GM18867 (cell line): Measurements from ENCODE around the gene MBD3L4.
"Not testable (repeated sequence)": the region's sequence is repeated elsewhere in the genome, so short reads cannot be mapped to it uniquely, and the experiment has no call there.

Source experiments
- ATAC-seq: cut with Tn5 transposase; IDR thresholded peaks from one replicate; pipeline ENCODE4 v1.9.1; 2021; ENCODE audit warnings: mild to moderate bottlenecking, moderate library complexity; ENCODE audit not compliant: unreplicated experiment

MBD3L4 gene

DNA sequence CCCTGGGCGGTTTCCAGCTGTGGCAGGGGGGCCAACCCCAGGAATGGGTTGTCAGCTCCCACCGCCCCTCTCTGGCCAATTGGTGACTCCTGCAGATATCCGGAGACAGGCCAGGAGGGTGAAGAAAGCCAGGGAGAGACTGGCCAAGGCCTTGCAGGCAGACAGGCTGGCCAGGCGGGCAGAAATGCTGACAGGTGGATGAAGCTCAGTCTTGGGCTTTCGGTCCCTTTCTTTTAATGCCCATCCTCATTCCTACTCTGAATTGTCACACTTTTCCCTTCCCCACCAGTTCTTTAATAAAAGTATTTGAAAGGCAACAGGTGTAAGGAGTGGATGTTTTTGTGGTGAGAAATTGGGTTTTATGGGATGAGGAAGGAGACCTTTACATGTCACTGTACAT lies 11.4 kb upstream of the MBD3L4 start:
- ATAC-seq, result not testable (repeated sequence)

DNA sequence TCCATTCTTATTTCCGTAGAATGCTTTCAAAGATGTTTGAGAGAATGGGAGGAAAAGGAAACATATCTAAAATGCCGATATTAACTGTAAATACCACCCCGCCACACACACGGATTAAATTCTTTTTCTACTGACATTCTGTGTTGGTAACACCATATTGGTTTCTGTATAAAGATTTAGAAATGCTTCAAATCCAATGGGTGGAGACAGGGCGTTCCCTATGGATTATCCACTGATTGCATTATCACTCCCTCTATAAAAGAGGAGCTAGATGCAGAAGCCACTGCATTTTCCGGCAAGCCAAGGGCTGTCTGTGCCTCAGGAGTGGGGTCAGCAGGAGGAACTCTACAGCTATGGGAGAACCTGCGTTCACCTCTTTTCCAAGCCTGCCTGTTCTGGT lies 9.0 kb upstream of the MBD3L4 start, which contains the start of gene MBD3L2:
TSS of gene MBD3L2 (plus strand) at position 301 of the 400 bp plus-strand sequence. CDS start at position 354, 53 bp downstream.
- not testable (repeated sequence) for ATAC-seq

DNA sequence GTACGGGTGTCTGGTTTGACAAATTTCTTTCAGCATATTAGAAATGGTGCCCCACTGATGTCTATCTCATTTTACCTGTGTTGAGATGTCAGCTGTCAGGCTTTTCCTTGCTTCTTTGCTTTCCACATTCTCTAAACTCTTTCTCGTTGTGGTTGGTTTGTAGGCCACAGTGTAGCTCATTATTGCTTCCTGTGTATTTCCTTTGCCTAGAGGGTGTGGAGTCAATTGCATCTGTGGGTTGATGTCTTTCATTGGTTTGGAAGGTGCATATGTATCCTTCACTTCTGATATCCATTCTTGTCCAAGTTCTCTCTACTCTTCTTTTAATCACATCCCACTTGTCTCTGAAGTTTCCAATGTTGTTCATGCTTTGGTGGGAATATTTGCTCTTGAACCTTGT lies 1.6 kb upstream of the MBD3L4 start:
- ATAC-seq, result not testable (repeated sequence)

DNA sequence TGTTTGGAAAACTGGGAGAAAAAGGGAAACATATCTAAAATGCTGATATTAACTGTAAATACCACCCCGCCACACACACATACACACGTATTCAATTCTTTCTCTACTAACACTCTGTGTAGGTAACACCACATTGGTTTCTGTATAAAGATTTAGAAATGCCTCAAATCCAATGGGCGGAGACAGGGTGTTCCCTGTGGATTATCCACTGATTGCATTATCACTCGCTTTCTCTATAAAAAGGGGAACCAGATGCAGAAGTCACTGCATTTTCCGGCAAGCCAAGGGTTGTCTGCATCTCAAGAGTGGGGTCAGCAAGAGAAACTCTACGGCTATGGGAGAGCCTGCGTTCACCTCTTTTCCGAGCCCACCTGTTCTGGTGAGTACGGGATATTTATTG lies 9.7 kb downstream of the MBD3L4 start, which contains the start of gene MBD3L5:
TSS of gene MBD3L5 (plus strand) at position 301 of the 400 bp plus-strand sequence. CDS start at position 335, 34 bp downstream.
- not testable (repeated sequence) for ATAC-seq

DNA sequence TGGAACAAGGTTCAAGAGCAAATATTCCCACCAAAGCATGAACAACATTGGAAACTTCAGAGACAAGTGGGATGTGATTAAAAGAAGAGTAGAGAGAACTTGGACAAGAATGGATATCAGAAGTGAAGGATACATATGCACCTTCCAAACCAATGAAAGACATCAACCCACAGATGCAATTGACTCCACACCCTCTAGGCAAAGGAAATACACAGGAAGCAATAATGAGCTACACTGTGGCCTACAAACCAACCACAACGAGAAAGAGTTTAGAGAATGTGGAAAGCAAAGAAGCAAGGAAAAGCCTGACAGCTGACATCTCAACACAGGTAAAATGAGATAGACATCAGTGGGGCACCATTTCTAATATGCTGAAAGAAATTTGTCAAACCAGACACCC lies 11.2 kb downstream of the MBD3L4 start:
- not testable (repeated sequence) for ATAC-seq

DNA sequence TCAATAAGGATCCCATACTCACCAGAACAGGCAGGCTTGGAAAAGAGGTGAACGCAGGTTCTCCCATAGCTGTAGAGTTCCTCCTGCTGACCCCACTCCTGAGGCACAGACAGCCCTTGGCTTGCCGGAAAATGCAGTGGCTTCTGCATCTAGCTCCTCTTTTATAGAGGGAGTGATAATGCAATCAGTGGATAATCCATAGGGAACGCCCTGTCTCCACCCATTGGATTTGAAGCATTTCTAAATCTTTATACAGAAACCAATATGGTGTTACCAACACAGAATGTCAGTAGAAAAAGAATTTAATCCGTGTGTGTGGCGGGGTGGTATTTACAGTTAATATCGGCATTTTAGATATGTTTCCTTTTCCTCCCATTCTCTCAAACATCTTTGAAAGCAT lies 18.6 kb downstream of the MBD3L4 start, which contains the start of gene MBD3L2B:
TSS of gene MBD3L2B (minus strand) at position 101 of the 400 bp plus-strand sequence. CDS start at position 67, 34 bp downstream.
- ATAC-seq, result not testable (repeated sequence)

DNA sequence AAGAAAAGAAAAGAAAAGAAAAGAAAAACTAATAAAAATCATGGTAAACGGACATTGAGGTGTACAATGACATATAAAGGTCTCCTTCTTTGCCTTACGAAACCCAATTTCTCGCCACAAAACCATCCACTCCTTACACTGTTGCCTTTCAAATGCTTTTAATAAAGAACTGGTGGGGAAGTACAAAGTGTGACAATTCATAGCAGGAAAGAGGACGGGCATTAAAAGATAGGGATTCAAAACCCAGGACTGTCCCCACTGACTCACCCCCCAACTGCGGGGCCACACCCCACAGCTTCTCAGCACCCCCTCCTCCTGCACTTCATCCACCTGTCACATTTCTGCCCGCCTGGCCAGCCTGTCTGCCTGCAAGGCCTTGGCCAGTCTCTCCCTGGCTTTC lies 21.2 kb downstream of the MBD3L4 start:
- no peak for ATAC-seq

DNA sequence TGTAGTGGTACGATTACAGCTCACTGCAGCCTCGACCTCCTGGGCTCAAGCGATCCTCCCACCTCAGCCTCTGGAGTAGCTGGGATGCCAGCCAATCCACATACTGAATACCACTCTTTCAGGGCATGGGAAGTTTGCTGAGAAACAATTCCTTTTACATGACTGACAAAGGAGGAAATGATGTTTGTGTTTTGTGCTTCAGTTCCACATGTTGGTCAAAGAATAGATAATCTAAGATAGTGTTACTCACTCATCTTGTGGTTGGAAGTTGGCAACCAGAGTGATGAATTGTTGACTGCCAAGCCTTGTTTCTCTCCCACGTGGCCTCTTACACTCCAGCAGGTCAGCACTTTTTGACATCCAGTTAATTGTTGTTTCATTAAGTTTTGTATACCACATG lies 26.3 kb downstream of the MBD3L4 start:
- ATAC-seq, result no peak

DNA sequence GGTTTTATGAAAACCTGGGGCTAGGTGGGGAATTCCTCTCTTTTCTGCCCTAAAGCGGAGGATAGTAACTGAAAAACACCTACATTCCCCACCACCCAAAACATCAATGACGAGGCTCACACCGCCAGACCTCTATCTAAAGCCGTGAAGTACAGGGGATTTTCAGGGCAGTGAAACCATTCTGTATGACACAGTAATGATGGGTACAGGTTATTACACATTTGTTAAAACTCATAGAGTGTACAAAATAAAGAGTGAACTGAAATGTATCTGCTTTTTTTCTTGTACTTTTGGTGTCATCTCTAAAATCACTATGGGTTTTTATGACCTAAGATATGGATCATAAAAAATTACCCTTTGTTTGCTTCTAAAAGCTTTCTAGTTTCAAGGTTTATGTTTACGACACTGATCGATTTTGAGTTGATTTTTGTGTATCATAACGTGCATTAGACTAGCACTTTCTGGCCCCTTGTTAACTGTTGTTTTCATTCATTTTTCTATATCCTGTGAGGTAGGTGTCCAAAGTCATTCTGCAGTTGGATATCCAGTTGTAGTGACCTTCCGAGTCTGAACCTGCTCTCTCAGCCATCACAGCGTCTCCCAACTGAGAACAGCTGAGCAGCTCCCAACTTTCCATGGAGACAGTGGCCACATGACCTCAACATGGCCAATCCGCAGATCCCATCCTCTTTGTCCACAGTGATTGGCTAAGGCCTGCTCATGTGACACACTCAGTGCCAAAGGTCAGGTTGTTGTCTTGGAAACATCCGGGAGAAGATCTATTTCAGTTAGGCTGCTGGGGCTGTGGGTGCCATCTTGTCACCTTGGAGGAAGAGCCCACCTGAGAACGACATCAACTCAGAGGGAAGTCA lies 29.0 kb downstream of the MBD3L4 start:
- ATAC-seq, result no peak

DNA sequence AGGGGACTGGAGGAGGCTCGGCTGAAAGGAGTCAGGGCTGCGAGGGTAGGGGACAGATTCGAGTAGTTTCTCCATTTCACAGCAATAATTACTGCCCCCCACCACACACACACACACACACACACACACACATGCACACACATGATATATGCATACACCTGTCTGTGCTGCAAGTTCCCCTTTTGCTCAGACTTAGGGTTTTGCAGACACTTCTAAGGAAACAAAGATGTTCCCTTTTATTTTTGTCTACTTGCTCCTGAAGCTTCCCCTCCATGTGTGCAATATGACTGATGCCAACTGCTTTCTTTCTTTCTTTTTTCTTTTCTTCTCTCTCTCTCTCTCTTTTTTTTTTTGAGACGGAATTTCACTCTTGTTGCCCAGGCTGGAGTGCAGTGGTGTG lies 32.1 kb downstream of the MBD3L4 start:
- ATAC-seq, result no peak

DNA sequence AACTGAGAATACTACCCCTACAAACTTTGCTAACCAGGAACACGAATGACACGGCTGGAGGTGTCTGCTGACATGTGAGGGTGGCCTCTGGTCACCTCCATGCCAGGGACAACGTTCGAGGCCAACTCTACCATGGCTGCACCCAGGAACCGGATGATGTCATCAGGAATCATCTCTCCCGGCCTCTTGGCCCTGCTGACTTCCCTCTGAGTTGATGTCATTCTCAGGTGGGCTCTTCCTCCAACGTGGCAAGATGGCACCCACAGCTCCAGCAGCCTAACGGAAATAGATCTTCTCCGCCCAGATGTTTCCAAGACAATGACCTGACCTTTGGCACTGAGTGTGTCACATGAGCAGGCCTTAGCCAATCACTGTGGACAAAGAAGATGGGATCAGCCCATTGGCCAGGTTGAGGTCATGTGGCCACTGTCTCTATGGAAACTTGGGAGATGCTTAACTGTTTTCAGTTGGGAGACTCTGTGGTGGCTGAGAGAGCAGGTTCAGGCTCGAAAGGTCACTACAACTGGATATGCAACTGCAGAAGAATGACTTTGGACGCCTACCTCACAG lies 33.8 kb downstream of the MBD3L4 start:
- ATAC-seq, result no peak

DNA sequence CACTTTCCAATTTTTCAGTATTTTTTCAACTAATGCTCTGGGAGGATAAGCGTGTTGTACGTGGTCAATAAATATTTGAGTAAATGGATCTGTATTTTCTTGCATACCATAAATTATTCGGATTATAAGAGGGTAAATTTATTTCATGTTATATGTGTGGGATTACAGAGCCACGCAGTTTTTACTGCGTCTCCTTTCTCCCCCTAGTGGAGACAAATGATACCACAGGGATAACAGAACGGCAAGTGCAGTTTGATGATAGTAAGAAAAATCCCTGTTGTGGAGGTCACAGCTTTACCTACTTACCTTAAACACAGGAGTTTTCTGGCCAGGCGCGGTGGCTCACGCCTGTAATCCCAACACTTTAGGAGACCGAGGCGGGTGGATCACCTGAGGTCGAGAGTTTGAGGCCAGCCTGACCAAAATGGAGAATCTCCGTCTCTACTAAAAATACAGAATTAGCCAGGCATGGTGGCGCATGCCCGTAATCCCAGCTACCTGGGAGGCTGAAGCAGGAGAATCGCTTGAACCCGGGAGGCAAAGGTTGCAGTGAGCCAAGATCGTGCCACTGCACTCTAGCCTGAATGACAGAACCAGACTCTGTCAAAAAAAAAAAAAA lies 35.6 kb downstream of the MBD3L4 start:
- ATAC-seq, result no peak

DNA sequence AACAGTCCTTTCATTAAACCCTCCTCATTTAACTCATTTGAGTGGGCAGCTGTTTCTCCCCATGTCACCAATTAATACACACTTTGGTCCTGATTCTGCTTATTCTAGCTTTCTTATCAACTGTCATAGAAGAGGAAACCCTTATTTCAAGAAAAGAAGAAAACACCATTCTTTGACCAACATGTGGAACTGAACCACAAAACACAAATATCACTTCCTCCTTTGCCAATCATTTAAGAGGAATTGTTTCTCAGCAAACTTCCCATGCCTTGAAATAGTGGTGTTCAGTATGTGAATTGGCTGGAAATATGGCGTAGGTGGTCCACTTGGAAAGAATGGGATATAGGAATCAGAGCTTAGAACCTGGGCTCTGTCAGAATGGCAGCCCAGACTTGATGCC lies 39.2 kb downstream of the MBD3L4 start:
- no peak for ATAC-seq

DNA sequence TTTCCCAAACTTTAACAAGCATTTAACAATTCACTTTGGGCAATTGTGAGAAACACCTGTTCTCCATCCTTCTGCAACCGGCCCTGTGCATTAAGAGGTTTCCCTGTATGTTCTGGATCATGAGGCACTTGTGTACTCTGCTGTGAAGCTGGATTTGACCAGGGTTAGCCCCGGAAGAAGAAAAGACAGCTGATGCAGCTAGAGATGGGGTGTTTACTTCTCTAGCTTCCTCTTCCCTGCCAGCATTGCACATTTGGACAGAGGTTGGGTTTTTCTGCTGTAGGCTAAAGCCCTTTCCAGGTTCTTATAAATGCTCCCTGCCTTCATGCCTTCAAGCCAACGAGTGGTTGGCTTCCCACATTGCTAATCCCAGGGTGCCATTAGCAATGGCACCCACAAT lies 39.6 kb downstream of the MBD3L4 start:
- no peak for ATAC-seq

DNA sequence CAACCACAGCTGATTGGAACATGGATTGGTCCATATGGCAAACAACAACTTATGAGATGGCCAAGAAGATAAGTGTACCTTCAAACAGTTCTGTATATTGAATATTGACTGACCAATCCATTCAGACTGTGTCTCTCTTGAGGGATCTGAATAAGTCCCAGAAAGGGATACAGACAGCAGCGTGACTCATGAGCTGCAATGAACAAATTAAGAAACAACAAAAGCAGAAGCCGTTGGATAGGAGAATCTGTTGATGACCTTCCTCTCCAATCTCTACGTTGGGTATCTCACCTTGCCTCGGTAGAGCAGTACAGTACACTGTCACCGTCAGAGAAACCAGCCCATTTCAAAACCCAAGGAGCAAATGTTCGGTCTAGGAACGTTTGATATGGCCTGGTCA lies 40.0 kb downstream of the MBD3L4 start:
- ATAC-seq, result no peak

DNA sequence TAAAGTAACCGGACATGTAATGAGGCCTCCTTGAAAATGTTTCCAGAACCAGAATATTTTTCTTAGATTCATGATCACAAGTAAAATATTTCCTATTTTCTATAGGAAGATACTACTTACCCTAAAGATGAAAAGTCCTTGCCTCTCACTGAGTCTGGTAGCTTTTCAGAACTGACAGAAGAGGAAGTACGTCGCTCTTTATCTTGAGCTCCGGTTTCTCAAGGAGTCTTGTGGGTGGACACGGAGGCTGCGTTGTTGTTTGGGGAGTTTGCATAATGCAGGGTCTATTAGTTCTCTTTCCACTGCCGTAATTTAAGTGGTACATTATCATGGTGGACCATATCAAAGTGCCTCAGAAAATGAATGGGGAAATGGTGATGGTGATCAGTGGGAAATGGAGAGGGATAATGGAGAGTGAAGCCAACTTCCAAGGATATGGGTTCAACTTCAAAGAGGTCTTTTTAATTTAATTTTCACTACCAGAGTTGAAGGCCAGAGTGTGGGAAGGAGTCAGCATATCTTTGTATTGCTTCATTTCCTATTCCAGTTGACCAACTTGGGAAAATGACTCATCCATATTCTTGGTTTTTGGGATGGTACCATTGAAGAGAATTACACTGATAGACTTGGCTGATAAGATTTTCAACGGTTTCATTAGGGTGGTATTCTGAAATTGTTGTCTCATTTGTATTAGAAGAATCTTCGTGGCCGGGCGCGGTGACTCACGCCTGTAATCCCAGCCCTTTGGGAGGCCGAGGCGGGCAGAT lies 42.1 kb downstream of the MBD3L4 start:
- no peak for ATAC-seq

DNA sequence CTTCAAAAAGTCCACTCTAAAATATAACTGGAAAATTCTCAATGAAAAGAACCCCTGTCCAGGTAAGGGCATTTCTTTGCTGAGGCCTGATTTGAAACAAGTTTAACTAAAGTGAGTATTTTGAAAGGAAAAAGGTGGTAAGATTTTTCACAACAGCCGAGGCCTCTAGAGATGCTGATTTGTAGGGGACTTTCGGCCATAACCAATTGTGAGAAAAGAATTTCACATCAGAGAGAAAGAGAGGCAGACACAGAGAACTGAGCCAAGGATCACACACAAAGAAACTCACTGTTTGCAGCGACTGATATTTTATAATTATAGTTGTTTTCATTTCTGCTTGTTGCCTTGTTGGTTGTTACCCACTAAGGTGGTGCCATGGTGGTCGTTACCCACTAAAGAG lies 43.2 kb downstream of the MBD3L4 start:
- no peak for ATAC-seq

DNA sequence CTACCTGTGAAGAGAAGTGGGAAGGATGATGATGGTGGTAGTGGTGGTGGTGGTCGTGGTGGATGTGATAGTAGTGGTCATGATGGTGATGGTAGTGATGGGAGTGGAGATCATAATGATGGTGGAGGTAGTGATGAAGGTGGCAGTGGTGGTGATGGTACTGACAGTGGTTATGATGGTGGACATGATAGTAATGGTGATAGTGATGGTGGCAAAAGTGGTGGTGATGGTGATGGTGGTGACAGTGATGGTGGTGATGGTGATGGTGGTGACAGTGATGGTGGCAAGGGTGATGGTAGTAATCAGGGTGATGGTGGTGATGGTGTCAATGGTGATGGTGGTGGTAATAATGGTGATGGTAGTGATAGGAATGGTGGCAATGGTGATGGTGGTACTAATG lies 44.9 kb downstream of the MBD3L4 start:
- ATAC-seq, result no peak

DNA sequence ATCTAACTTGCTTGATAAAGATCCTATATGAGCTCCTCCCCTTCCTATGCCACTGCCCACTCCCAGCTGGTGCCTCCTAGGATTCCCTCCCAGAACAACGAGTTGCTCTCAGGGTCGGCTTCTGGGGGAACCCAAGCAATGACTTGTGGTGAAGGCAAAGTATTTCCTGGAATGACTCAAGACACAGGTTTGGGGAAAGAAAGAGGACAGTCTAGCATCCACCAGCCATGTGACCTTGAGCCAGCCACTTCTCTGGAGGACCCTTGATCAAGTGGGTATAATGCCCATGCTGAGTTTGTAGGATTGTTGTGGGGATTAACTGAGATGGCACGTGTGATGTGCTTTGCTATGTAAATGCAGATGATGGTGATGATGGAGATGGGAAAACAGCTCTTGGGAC lies 51.7 kb downstream of the MBD3L4 start:
- no peak for ATAC-seq

DNA sequence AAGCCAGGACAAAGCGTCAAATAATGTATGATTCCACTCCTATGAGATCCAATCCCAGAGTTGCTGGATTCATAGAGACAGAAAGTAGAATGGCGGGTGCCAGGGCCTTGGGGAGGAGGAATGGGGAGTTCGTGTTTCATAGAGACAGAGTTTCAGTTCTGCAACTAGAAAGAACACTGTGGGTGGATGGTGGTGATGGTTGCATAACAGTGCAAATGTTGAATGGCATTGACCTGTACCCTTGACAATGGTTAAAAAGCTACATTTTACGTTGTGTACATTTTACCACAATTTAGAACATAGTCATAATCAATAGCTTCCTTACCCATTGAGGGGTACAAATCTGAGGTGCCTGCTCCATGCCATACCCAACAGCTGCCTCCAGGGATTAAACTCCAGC lies 52.1 kb downstream of the MBD3L4 start:
- no peak for ATAC-seq
